Measurements from ENCODE around the gene HSBP1L1.
A peak's percentile ranks its signal among the peaks of the same experiment; 100 is the strongest.

- TF ChIP-seq ZNF433 (tag by site-specific recombination; IDR thresholded peaks at IDR 0.05; ENCODE audit: low read depth) (no peak), ZNF311 (tag by site-specific recombination; IDR thresholded peaks at IDR 0.05; ENCODE audit: borderline replicate concordance) (no peak), MYNN (tag by site-specific recombination; IDR thresholded peaks at IDR 0.05; ENCODE audit: borderline replicate concordance) (no peak), CTCF (tag by site-specific recombination; IDR thresholded peaks at IDR 0.05) (peak; percentile 70), SP2 (tag by site-specific recombination; IDR thresholded peaks at IDR 0.05) (no peak)
Observed at GRCh38 chr18:79951545-79952455, 12.6 kb upstream of the HSBP1L1 start, which contains the start of gene SLC66A2.

All from HEK293 (cell line).